Measurements from ENCODE around the gene FAM163B. TPM values are rescaled to one million over a fixed set of nuclear protein-coding genes. Genes with fewer than 3 reads are reported as not detected.

The FAM163B gene
- total RNA-seq, 1 donor from 2014 or later: not detected

DNA sequence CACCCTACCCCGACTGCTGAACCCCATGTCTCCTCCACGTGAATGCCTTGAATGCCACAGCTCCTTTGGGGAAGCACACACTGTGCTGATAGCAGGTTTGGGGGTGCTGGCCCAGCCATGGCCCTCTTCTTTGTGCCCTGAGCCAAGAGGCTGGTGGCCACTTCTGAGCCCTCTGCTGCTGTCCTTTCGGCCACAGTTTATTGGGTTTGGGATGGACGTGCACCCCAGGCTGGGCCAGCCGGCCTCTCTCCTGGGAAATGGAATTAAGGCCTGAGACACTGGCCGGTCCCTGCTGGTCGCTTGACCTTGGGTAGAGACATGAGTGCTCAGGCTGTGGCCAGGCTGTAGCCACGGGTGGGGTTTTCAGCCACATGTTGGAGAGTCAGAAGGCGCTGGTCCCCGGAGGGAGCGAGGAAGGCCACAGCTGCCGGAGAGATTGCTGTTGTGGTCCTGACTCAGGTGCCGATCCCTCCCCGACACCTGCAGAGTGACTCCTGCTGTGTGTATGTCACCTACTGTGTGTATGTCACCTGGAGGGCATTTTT is 26.6 kb downstream of the FAM163B start:
- no peak for FAIRE-seq
- H3K4me1 ChIP-seq (ENCODE audit: insufficient read depth, low read length): no peaks in the 10 kb centered on the region

DNA sequence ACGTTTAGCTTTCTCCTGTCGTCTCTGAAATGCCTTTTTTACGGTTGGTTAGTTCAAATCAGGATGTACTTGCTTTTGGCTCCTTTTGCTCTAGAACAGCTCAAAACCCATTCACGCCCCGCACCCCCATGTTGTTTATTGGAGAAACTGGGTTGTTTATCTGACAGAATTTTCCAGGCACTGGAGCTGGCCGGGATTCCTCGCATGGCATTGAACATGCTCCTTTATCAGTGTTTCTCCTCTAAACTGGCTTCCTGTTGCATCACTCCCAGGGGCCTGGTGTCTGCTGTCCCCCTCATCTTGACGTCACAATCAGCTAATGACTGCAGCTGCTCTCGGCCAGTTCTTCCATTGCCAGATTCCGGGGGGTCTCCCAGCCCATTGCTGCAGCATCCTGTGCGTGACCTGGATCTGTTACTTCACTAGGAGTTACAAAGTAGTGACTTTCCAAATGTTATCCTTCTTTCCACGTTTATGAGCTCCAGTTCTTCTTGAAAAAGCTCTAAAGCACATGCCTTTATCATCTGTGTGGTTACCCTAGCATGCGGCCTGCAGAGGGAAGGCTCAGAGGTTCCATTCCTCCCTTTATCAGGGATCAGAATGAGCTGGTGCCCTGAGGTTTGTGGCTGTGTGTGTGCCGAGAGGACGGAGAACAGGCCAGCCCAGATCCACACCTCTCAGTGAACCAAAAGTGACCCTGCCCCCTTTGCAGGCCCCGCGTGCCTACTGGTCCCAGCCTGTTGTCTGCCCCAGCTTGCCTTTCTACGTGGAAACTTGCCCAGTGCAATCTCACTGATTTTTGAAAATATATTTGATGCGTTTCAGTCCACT is 27.5 kb downstream of the FAM163B start:
- Mint-ChIP-seq H3K27ac (ENCODE audit: unreplicated experiment) (no peak overlapping the region), H3K9me3 (ENCODE audit: unreplicated experiment) (no peaks in the 10 kb centered on the region)

More for the DNA sequence above, 26.6 kb downstream of the FAM163B start:
- Mint-ChIP-seq H3K9me3 (ENCODE audit: unreplicated experiment) (no peaks in the 10 kb centered on the region), H3K36me3 (ENCODE audit: low read depth, unreplicated experiment) (no peaks in the 10 kb centered on the region), H3K4me3 (ENCODE audit: unreplicated experiment) (no peak overlapping the region), H3K27ac (ENCODE audit: unreplicated experiment) (no peak overlapping the region), H3K27me3 (ENCODE audit: low read depth, unreplicated experiment) (peaks cover 42% of the 10 kb centered on the region), H3K4me1 (ENCODE audit: low read depth, unreplicated experiment) (peaks cover 10% of the 10 kb centered on the region)
- H3K79me2 ChIP-seq (ENCODE audit: insufficient read depth, low read length): no peaks in the 10 kb centered on the region
- H3K36me3 ChIP-seq (ENCODE audit: insufficient read depth, low read length): no peaks in the 10 kb centered on the region
- DNase-seq (ENCODE audit: low read depth): no peak
- peaks cover 22% of the 10 kb centered on the region for H3K27me3 ChIP-seq (ENCODE audit: insufficient read depth, low read length)
- H3K9ac ChIP-seq (ENCODE audit: low read length): no peak overlapping the region
- no peaks in the 10 kb centered on the region for H4K20me1 ChIP-seq (ENCODE audit: insufficient read depth, low read length)
- H3K4me2 ChIP-seq (ENCODE audit: low read length): no peak overlapping the region
- no peak for TF ChIP-seq EZH2 (IDR thresholded peaks at IDR 0.05; ENCODE audit: insufficient read depth, low read length)
- TF ChIP-seq, protein P1, sequence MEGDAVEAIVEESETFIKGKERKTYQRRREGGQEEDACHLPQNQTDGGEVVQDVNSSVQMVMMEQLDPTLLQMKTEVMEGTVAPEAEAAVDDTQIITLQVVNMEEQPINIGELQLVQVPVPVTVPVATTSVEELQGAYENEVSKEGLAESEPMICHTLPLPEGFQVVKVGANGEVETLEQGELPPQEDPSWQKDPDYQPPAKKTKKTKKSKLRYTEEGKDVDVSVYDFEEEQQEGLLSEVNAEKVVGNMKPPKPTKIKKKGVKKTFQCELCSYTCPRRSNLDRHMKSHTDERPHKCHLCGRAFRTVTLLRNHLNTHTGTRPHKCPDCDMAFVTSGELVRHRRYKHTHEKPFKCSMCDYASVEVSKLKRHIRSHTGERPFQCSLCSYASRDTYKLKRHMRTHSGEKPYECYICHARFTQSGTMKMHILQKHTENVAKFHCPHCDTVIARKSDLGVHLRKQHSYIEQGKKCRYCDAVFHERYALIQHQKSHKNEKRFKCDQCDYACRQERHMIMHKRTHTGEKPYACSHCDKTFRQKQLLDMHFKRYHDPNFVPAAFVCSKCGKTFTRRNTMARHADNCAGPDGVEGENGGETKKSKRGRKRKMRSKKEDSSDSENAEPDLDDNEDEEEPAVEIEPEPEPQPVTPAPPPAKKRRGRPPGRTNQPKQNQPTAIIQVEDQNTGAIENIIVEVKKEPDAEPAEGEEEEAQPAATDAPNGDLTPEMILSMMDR (IDR thresholded peaks at IDR 0.05; ENCODE audit: insufficient read depth, low read depth, low read length): no peak
- no peak overlapping the region for H3K4me3 ChIP-seq (ENCODE audit: insufficient read depth, low read depth, low read length)
- H3K9me3 ChIP-seq (ENCODE audit: insufficient read depth, low read depth, low read length): no peaks in the 10 kb centered on the region
- H3K27ac ChIP-seq (ENCODE audit: low read depth, low read length): no peak overlapping the region
- H2AFZ ChIP-seq (ENCODE audit: low read depth, low read length): no peak overlapping the region

More for the DNA sequence above, 27.5 kb downstream of the FAM163B start:
- no peak overlapping the region for H3K4me3 ChIP-seq (ENCODE audit: insufficient read depth, low read depth, low read length)
- TF ChIP-seq EZH2 (IDR thresholded peaks at IDR 0.05; ENCODE audit: insufficient read depth, low read length): no peak
- TF ChIP-seq, protein P1 (IDR thresholded peaks at IDR 0.05; ENCODE audit: insufficient read depth, low read depth, low read length): no peak
- peaks cover 21% of the 10 kb centered on the region for H3K27me3 ChIP-seq (ENCODE audit: insufficient read depth, low read length)
- no peak for FAIRE-seq
- no peaks in the 10 kb centered on the region for H4K20me1 ChIP-seq (ENCODE audit: insufficient read depth, low read length)
- H3K36me3 ChIP-seq (ENCODE audit: insufficient read depth, low read length): no peaks in the 10 kb centered on the region
- H3K4me1 ChIP-seq (ENCODE audit: insufficient read depth, low read length): no peaks in the 10 kb centered on the region
- no peak for DNase-seq (ENCODE audit: low read depth)
- H3K4me3 Mint-ChIP-seq (ENCODE audit: unreplicated experiment): no peak overlapping the region
- no peak overlapping the region for H3K9ac ChIP-seq (ENCODE audit: low read length)
- no peaks in the 10 kb centered on the region for H3K79me2 ChIP-seq (ENCODE audit: insufficient read depth, low read length)
- H3K4me1 Mint-ChIP-seq (ENCODE audit: low read depth, unreplicated experiment): peaks cover 10% of the 10 kb centered on the region
- H3K4me2 ChIP-seq (ENCODE audit: low read length): no peak overlapping the region
- peaks cover 45% of the 10 kb centered on the region for H3K27me3 Mint-ChIP-seq (ENCODE audit: low read depth, unreplicated experiment)
- H2AFZ ChIP-seq (ENCODE audit: low read depth, low read length): no peak overlapping the region
- no peaks in the 10 kb centered on the region for H3K36me3 Mint-ChIP-seq (ENCODE audit: low read depth, unreplicated experiment)
- H3K27ac ChIP-seq (ENCODE audit: low read depth, low read length): no peak overlapping the region
- no peaks in the 10 kb centered on the region for H3K9me3 ChIP-seq (ENCODE audit: insufficient read depth, low read depth, low read length)
